22Rv1 (cell line): ENCODE measurements around the gene SMYD3.

Source experiments
- ZFX ChIP-seq: fragments of 450-650 bp; IDR thresholded peaks from 2 replicates; pipeline ENCODE4 v1.6.1; 2017; ENCODE audit warnings: antibody characterized with exemption, borderline replicate concordance
- TF ChIP-seq, protein P1 (sequence below): fragments of 450-650 bp; IDR thresholded peaks from 2 replicates; pipeline ENCODE4 v1.5.1; 2017; ENCODE audit warnings: mild to moderate bottlenecking

DNA sequence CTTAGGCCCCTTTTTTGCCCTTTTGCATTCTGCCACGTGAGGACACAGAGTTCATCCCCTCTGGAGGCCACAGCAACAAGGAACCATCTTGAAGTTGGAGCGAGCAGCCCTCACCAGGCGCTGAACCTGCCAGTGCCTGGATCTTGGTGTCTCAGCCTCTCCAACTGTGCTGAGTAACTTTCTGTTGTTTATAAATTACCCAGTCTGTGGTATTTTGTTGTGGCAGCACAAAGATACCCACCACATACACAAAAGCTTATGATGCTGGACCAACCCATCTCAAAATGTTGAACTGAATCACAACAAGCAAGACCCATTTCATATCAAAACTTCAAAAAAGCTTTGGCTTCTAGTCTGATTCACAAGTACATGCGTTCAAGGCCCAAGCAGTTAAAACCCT is 702.4 kb downstream of the SMYD3 start:
- TF ChIP-seq, protein P1, sequence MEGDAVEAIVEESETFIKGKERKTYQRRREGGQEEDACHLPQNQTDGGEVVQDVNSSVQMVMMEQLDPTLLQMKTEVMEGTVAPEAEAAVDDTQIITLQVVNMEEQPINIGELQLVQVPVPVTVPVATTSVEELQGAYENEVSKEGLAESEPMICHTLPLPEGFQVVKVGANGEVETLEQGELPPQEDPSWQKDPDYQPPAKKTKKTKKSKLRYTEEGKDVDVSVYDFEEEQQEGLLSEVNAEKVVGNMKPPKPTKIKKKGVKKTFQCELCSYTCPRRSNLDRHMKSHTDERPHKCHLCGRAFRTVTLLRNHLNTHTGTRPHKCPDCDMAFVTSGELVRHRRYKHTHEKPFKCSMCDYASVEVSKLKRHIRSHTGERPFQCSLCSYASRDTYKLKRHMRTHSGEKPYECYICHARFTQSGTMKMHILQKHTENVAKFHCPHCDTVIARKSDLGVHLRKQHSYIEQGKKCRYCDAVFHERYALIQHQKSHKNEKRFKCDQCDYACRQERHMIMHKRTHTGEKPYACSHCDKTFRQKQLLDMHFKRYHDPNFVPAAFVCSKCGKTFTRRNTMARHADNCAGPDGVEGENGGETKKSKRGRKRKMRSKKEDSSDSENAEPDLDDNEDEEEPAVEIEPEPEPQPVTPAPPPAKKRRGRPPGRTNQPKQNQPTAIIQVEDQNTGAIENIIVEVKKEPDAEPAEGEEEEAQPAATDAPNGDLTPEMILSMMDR, result no peak
- no peak for TF ChIP-seq ZFX
